ENCODE data around the gene ACER3. TPM values are rescaled to one million over a fixed set of nuclear protein-coding genes. Genes with fewer than 3 reads are reported as not detected.
A peak's percentile ranks its signal among the peaks of the same experiment; 100 is the strongest.
"Not testable (repeated sequence)": the region's sequence is repeated elsewhere in the genome, so short reads cannot be mapped to it uniquely, and the experiment has no call there.

The ACER3 gene
- total RNA-seq, 1 experiment from 2014 or later: 21.0 TPM

GRCh38 chr11:77009533-77010160 is 148.9 kb downstream of the ACER3 start:
- Mint-ChIP-seq H3K4me1 (ENCODE audit: low read depth, unreplicated experiment) (peaks cover 18% of the 10 kb centered on the region), H3K9me3 (ENCODE audit: low read depth, unreplicated experiment) (no peaks in the 10 kb centered on the region), H3K4me3 (ENCODE audit: low read depth, unreplicated experiment) (no peak overlapping the region), H3K27me3 (ENCODE audit: unreplicated experiment) (no peaks in the 10 kb centered on the region), H3K36me3 (ENCODE audit: insufficient read depth, unreplicated experiment) (peaks cover 1% of the 10 kb centered on the region), H3K27ac (ENCODE audit: unreplicated experiment) (no peak overlapping the region)
- no TSS peak for BruUV-seq (replicated peaks)
- DNase-seq: no peak
- intact Hi-C loops (cut with micrococcal nuclease; ENCODE audit: unreplicated experiment): no loop called here
- CTCF ChIA-PET: interaction anchor here (0.5 to 0.7 kb wide), 2 partner anchors 21 to 297 kb away, joined by 3 to 9 read pairs; no protein-coding TSS in a partner anchor
- TF ChIP-seq CTCF (IDR thresholded peaks at IDR 0.05; ENCODE audit: unreplicated experiment): no peak

- DNase-seq: no peak
- peak overlapping the region; percentile 5 for H3K27ac Mint-ChIP-seq (ENCODE audit: unreplicated experiment)
- TF ChIP-seq CTCF (IDR thresholded peaks at IDR 0.05; ENCODE audit: unreplicated experiment): no peak
- H3K4me3 Mint-ChIP-seq (ENCODE audit: low read depth, unreplicated experiment): no peak overlapping the region
- peaks cover 16% of the 10 kb centered on the region for H3K36me3 Mint-ChIP-seq (ENCODE audit: insufficient read depth, unreplicated experiment)
- CTCF ChIA-PET: interaction anchor here (0.5 to 1.6 kb wide), 2 partner anchors 15 to 95 kb away, joined by 3 to 8 read pairs; no protein-coding TSS in a partner anchor
- no peaks in the 10 kb centered on the region for H3K9me3 Mint-ChIP-seq (ENCODE audit: low read depth, unreplicated experiment)
- peaks cover 59% of the 10 kb centered on the region for H3K4me1 Mint-ChIP-seq (ENCODE audit: low read depth, unreplicated experiment)
- H3K27me3 Mint-ChIP-seq (ENCODE audit: unreplicated experiment): no peaks in the 10 kb centered on the region
- intact Hi-C loops (cut with micrococcal nuclease; ENCODE audit: unreplicated experiment): loop anchor here (5.0 kb wide), 1 partner anchor 52 kb away; no protein-coding TSS in a partner anchor
- BruUV-seq (replicated peaks): no TSS peak
Measured at GRCh38 chr11:77014669-77015068, 154.0 kb downstream of the ACER3 start.

- CTCF ChIA-PET: not testable (repeated sequence)
- H3K27ac Mint-ChIP-seq (ENCODE audit: unreplicated experiment): peak overlapping the region; percentile 71
Measured at GRCh38 chr11:77018396-77018924, 157.7 kb downstream of the ACER3 start.

GRCh38 chr11:77019976-77020595 is 159.4 kb downstream of the ACER3 start:
- peak overlapping the region; percentile 9 for H3K4me3 Mint-ChIP-seq (ENCODE audit: low read depth, unreplicated experiment)
- H3K27me3 Mint-ChIP-seq (ENCODE audit: unreplicated experiment): no peaks in the 10 kb centered on the region
- DNase-seq: peak; percentile 46
- CTCF ChIA-PET: interaction anchor here (0.6 to 2.9 kb wide), 6 partner anchors 16 to 101 kb away, joined by 3 to 14 read pairs (median 3); no protein-coding TSS in a partner anchor
- peak overlapping the region; percentile 83 for H3K27ac Mint-ChIP-seq (ENCODE audit: unreplicated experiment)
- intact Hi-C loops (cut with micrococcal nuclease; ENCODE audit: unreplicated experiment): loop anchor here (5.0 kb wide), 1 partner anchor 58 kb away; no protein-coding TSS in a partner anchor
- BruUV-seq (replicated peaks): no TSS peak
- peaks cover 59% of the 10 kb centered on the region for H3K4me1 Mint-ChIP-seq (ENCODE audit: low read depth, unreplicated experiment)
- no peaks in the 10 kb centered on the region for H3K9me3 Mint-ChIP-seq (ENCODE audit: low read depth, unreplicated experiment)
- no peak for TF ChIP-seq CTCF (IDR thresholded peaks at IDR 0.05; ENCODE audit: unreplicated experiment)
- H3K36me3 Mint-ChIP-seq (ENCODE audit: insufficient read depth, unreplicated experiment): peaks cover 17% of the 10 kb centered on the region

More at GRCh38 chr11:77018396-77018924, 157.7 kb downstream of the ACER3 start:
- not testable (repeated sequence) for DNase-seq; H3K27me3 Mint-ChIP-seq (ENCODE audit: unreplicated experiment); H3K4me3 Mint-ChIP-seq (ENCODE audit: low read depth, unreplicated experiment); BruUV-seq (replicated peaks); H3K9me3 Mint-ChIP-seq (ENCODE audit: low read depth, unreplicated experiment)
- Mint-ChIP-seq H3K36me3 (ENCODE audit: insufficient read depth, unreplicated experiment) (peaks cover 17% of the 10 kb centered on the region), H3K4me1 (ENCODE audit: low read depth, unreplicated experiment) (peaks cover 69% of the 10 kb centered on the region)
- intact Hi-C loops (cut with micrococcal nuclease; ENCODE audit: unreplicated experiment): loop anchor here (5.0 kb wide), 1 partner anchor 56 kb away; no protein-coding TSS in a partner anchor
